ENCODE results near the gene ZNF280D. TPM values are rescaled to one million over a fixed set of nuclear protein-coding genes. Genes with fewer than 3 reads are reported as not detected.
A peak's percentile ranks its signal among the peaks of the same experiment; 100 is the strongest.

Gene ZNF280D
- total RNA-seq, 1 experiment from 2014 or later = 26.8 TPM

DNA sequence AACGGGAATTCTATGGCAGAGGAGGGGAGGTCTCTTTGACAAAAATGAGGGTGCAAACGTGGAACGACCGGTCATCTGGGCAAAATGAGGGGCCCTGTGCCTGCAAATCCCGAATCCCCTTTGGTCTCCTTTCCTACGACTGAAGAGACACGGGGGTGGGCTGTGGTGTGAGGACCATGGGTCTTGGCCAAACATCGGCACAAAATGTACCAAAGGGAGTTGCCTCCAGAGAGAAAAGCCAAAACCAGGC, 498 bp downstream of the ZNF280D start:
- H3K4me3 ChIP-seq = peak overlapping the region; percentile 88
- CTCF ChIA-PET = no interaction called here
- intact Hi-C loops (cut with micrococcal nuclease; ENCODE audit: unreplicated experiment) = loop anchor here (2.0 kb wide), 1 partner anchor 186 kb away; the partner anchor contains the start of gene TCF12
- no peaks in the 10 kb centered on the region for H3K9me2 ChIP-seq (ENCODE audit: insufficient read depth)
- peaks cover 10% of the 10 kb centered on the region; the same call in 1 of the 2 replicates for H3K4me1 ChIP-seq (replicated peaks; ENCODE audit: insufficient read depth)
- POLR2A ChIA-PET (ENCODE audit: unreplicated experiment) = interaction anchor here (0.6 kb wide), 1 partner anchor 46 kb away, joined by 3 read pairs; no protein-coding TSS in a partner anchor
- H2AFZ ChIP-seq = peak overlapping the region; percentile 96
- peak overlapping the region; percentile 80 for H3K4me2 ChIP-seq
- H3K36me3 ChIP-seq (ENCODE audit: low read depth) = 0 out of 2 replicates have a peak, but pooled peaks cover 3% of the 10 kb centered on the region
- peaks cover 6% of the 10 kb centered on the region; the same call in 1 of the 2 replicates for H3K9me3 ChIP-seq (ENCODE audit: insufficient read depth, low read depth)
- no peaks in the 10 kb centered on the region for H3K27me3 ChIP-seq (ENCODE audit: insufficient read depth, low read depth)
- no peak for TF ChIP-seq CTCF (conservative IDR thresholded peaks at IDR 0.05)
- no peak for TF ChIP-seq EZH2 (IDR thresholded peaks at IDR 0.05; ENCODE audit: low read depth)
- peaks cover 40% of the 10 kb centered on the region for H3K79me2 ChIP-seq (ENCODE audit: low read depth)
- peak overlapping the region; percentile 58 for H3K27ac ChIP-seq
- BruUV-seq (replicated peaks) = no TSS peak
- H4K20me1 ChIP-seq (ENCODE audit: insufficient read depth) = no peaks in the 10 kb centered on the region
- H3F3A ChIP-seq (ENCODE audit: insufficient read depth, low read depth) = no peaks in the 10 kb centered on the region; the same call in 1 of the 2 replicates
- no peak for DNase-seq

- peak overlapping the region; percentile 96 for H2AFZ ChIP-seq
- CTCF ChIA-PET = no interaction called here
- H3K4me3 ChIP-seq = peak overlapping the region; percentile 88
- 0 out of 2 replicates have a peak, but pooled peaks cover 3% of the 10 kb centered on the region for H3K36me3 ChIP-seq (ENCODE audit: low read depth)
- peak overlapping the region; percentile 58 for H3K27ac ChIP-seq
- no peaks in the 10 kb centered on the region for H3K27me3 ChIP-seq (ENCODE audit: insufficient read depth, low read depth)
- H3K4me2 ChIP-seq = peak overlapping the region; percentile 80
- H4K20me1 ChIP-seq (ENCODE audit: insufficient read depth) = no peaks in the 10 kb centered on the region
- no peaks in the 10 kb centered on the region for H3K9me2 ChIP-seq (ENCODE audit: insufficient read depth)
- peaks cover 6% of the 10 kb centered on the region; the same call in 1 of the 2 replicates for H3K9me3 ChIP-seq (ENCODE audit: insufficient read depth, low read depth)
- TSS peak; percentile 60 for BruUV-seq (replicated peaks)
- intact Hi-C loops (cut with micrococcal nuclease; ENCODE audit: unreplicated experiment) = loop anchor here (2.0 kb wide), 1 partner anchor 186 kb away; the partner anchor contains the start of gene TCF12
- no peaks in the 10 kb centered on the region; the same call in 1 of the 2 replicates for H3F3A ChIP-seq (ENCODE audit: insufficient read depth, low read depth)
- H3K4me1 ChIP-seq (replicated peaks; ENCODE audit: insufficient read depth) = peaks cover 10% of the 10 kb centered on the region; the same call in 1 of the 2 replicates
- DNase-seq = peak in 1 of 2 experiments; percentile 3
- H3K79me2 ChIP-seq (ENCODE audit: low read depth) = peaks cover 40% of the 10 kb centered on the region
- TF ChIP-seq CTCF (conservative IDR thresholded peaks at IDR 0.05) (no peak), EZH2 (IDR thresholded peaks at IDR 0.05; ENCODE audit: low read depth) (no peak)
- POLR2A ChIA-PET (ENCODE audit: unreplicated experiment) = no interaction called here
Observed at GRCh38 chr15:56732135-56732885, 999 bp downstream of the ZNF280D start.

DNA sequence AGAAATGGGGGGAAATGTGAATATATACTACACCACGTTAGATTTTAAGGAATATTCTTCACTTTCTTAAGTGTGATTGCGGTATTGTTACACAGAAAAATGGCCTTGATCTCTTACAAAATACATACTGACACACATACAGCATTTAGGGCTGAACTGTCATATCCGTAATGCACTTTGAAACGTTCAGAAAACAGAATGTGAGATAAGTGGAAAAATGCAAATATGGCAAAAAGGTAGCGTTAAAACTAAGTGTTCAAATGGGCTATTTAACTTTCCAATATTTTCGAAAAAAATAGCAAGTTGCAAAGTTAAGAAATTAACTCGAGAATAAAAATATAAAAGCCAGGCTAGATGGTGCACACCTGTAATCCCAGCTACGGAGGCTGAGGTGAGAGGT, 1.8 kb downstream of the ZNF280D start:
- ChIA-PET POLR2A (ENCODE audit: unreplicated experiment) (no interaction called here), CTCF (no interaction called here)
- Histone ChIP-seq H3K79me2 (ENCODE audit: low read depth) (peaks cover 40% of the 10 kb centered on the region), H3K4me2 (peak overlapping the region; percentile 80), H3K36me3 (ENCODE audit: low read depth) (0 out of 2 replicates have a peak, but pooled peaks cover 3% of the 10 kb centered on the region), H3K9me3 (ENCODE audit: insufficient read depth, low read depth) (peaks cover 6% of the 10 kb centered on the region; the same call in 1 of the 2 replicates), H3K9me2 (ENCODE audit: insufficient read depth) (no peaks in the 10 kb centered on the region), H3K27me3 (ENCODE audit: insufficient read depth, low read depth) (no peaks in the 10 kb centered on the region), H2AFZ (no peak overlapping the region), H4K20me1 (ENCODE audit: insufficient read depth) (no peaks in the 10 kb centered on the region), H3F3A (ENCODE audit: insufficient read depth, low read depth) (no peaks in the 10 kb centered on the region; the same call in 1 of the 2 replicates), H3K4me1 (replicated peaks; ENCODE audit: insufficient read depth) (peaks cover 10% of the 10 kb centered on the region; the same call in 1 of the 2 replicates), H3K4me3 (peak overlapping the region; percentile 88; the same call in 1 of the 2 replicates), H3K27ac (no peak overlapping the region)
- no peak for TF ChIP-seq EZH2 (IDR thresholded peaks at IDR 0.05; ENCODE audit: low read depth)
- no peak for TF ChIP-seq CTCF (conservative IDR thresholded peaks at IDR 0.05)
- BruUV-seq (replicated peaks) = no TSS peak
- DNase-seq = no peak
- intact Hi-C loops (cut with micrococcal nuclease; ENCODE audit: unreplicated experiment) = no loop called here
